HG03196 (cell line): Measurements from ENCODE around the gene LGALS3BP.
"Not testable (repeated sequence)": the region's sequence is repeated elsewhere in the genome, so short reads cannot be mapped to it uniquely, and the experiment has no call there.

Experiments
- ATAC-seq: cut with Tn5 transposase; IDR thresholded peaks from one replicate; pipeline ENCODE4 v1.9.1; 2021; ENCODE audit not compliant: unreplicated experiment

The LGALS3BP gene, protein sequence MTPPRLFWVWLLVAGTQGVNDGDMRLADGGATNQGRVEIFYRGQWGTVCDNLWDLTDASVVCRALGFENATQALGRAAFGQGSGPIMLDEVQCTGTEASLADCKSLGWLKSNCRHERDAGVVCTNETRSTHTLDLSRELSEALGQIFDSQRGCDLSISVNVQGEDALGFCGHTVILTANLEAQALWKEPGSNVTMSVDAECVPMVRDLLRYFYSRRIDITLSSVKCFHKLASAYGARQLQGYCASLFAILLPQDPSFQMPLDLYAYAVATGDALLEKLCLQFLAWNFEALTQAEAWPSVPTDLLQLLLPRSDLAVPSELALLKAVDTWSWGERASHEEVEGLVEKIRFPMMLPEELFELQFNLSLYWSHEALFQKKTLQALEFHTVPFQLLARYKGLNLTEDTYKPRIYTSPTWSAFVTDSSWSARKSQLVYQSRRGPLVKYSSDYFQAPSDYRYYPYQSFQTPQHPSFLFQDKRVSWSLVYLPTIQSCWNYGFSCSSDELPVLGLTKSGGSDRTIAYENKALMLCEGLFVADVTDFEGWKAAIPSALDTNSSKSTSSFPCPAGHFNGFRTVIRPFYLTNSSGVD

DNA sequence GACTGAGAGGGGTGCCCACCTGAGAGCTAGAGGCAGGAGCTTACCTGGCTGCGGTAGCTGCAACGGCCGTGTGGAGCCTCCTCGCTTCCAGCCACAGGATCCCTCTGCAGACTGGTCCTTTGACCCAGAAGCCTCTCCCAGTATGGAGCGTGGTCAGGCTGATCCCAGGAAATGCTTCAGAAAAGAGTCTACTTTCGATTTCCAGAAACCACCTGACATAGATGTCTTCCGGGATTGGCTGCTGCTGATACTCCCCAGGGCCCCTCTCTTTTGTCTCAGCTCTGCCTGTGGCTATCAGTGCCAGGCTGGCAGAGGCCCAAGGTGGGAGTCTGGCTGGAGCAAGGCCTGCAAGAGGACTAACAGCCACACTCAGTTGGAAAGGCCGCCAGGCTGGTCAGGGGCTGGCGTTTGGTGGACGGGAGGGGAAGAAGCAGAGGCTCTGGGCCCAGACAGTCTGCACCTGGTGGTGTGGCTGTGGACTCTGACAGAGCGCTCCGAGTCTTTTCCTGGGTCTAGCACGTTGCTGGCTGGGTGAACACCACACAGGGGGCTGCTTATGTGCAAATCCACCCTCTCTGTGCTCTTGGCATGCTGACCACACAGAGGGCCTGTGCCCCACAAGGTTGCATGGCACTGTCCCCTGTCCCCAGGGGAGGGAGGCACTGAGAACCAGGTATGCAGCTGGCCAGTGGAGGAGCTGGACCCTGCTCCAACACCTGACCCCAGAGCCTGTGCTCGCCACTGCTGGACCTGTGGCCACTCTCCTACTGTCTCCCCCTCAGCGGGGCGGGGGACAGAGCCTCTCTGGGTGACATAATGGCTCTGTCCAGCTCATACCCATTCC, at the start of gene LGALS3BP:
Gene LGALS3BP, minus strand, starts transcription at position 144 of the 844 bp plus-strand sequence. CDS start 2,732 bp downstream, outside the sequence.
- ATAC-seq = no peak

DNA sequence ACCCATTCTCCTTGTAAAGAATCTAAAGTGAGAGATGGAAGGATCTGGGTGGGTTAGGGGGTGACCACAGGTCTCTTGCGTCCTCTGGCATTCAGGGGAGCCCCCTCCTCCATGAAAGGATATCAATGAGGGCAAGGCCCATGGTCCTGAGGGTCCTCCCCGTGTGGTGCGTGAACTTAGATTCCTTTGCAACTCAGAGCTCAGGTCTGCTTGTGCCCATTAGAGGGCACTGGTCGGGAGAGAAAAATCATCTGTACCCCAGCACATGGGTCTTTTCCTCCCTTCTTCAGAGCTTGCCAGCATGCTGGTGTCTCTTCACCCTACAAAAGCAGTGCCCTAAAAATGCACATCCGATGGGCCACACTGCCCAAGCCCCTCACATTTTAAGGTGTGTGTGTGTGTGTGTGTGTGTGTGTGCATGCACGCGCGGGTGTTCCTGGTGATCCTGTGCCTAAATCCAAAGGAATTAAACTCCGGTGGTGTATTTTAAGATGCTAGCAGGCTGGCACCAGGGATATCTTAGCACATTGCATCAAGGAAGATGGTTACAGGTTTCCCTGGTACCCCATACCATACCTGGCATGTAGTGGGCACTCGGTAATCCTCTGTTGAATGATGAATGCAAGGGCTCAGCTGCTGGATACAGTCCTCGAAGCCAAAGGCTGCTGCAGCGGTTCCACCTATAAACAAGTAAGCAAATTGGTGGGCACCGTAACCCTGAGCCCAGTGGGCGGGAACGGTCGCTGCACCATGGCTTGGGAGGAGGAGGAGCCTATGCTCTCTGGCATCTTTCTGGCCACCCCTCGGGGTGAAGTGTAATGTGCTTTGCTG, 49.0 kb upstream of the LGALS3BP start:
- no peak for ATAC-seq

DNA sequence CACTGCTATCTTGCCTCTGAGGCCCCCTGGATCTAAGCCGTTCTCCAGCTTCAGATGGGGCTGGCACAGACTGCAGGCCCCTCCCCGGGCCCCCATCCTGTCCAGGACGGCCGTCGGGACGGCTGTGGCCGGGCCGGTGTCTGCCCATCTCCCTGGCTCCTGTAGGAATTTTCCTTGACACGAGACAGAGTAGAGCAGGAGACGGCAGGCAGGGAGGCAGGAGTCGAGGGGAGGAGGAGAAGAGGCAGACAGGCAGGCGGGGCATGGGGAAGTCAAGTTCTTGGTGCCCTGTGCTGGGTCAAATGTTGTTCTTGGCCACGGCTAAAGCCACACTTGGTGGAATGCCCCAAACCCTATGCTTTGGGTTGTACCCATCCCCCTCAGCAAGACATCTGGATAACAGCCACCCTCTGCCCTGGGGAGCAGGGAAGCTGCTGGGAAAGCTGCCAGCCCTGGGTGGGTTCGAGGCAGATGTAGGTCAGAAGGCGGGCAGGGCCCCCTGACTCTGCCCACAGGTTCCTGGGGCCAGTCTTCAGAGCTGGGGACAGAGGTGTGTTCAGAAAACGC, 48.3 kb upstream of the LGALS3BP start:
- ATAC-seq = no peak

DNA sequence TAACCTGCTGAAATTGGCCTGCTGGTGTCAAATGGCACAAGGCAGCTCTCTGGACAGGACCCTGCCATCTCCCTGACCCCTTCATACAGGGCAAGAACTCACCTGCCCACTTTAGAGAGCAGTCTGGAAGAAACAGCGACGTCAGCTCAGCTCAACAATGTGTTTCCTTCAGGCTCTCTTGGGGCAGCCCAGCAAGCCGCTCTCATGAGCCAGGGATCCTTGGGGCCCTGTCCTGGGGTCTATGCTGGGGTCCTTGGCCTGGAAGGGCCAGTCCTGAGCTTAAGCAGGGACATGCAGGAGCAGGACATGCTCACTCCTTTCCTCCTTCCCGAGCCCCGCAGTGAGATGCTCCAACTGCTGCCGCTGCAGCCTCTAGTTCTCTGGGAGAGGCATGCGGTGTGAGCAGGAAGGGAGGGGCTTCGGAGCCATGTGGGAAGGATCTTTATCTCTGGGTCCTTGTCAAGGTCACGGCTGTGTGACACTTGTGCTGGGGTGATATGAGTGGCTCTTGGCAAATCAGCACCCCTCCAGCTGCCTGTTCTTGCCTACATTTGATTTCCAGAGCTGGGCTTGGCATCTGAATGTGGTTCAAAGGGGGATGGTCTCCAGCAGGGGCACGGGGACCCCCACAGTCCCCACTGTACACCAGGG, 47.7 kb upstream of the LGALS3BP start:
- ATAC-seq = no peak

DNA sequence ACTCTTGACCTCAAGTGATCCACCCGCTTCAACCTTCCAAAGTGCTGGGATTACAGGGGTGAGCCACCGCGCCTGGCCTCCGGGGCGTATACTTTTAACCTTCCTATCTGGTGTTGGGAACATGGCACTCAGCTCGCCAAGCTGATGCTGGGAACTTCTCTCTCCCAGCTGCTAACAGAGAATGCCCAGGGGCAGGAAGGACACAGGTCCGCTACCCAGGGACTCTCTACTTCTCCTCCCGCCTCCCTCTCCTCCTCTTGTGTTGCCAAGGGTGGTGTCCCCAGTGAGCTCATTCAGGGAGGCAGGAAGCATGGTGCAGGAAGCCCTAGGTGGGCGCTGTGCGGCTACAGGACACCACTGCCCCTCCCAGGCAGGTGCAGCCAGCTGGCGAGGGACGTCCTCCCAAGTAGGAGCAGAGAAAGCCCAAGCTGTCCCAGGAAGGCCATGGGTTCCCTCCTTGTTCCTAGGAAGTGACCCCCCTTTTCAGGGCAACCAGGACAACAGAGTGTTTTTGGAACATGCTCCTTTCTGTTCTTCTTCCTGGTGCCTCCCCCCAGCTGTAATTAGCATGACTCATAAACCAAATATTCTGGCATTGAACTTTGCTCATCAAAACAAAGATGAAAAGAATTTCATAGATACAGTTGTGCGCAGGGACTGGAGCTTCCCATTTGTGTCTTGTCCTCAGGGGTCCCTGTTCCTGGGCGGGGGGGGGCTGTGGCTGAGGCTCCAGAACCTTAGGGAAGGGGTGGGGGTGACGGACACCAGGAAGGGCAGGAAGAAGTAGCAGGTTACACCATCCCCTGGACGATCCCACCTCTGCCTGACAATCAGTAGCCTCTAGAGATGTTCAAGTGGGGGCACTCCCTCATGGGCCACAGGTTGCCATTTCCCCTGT, 46.9 kb upstream of the LGALS3BP start:
- no peak for ATAC-seq

DNA sequence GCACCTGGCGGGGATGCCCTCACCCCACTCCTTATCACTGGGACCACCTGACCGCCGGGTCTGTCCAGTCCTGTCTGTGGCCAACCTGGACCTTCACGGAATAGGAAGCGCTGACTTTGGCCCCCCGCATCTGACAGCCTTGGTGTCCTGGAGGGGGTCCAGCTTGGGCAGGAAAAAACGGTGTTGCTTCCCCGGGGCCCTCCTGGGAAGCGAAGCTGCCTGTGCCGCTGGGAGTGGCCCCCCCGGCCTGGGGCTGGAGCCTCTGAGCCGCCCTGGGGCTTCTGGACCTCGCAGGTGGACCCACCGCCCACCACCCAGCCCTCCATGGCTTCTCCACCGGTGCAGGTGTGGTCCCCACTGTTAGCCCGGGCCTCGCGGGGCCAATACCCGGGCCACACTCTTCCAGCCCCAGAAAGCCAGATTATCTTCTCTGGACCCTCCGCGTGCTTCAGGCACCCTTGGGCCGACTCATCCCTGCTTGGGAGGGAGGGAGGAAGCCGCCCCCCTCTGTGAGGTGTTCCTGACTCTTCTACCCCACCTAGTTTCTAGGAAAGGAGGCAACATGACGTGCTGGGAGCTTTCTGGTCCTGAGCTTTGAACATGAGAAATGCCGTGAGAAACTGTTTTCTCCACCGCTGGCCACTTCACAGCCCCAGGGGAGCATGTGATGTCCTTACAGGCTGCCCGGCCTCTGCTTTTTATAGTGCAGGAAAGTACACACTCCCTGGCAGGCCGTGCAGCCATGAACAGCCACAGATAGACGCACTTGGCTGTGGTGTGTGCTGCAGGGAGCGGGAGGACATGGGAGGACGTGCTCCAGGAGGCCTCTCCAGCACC, 45.4 kb upstream of the LGALS3BP start:
- ATAC-seq = no peak

DNA sequence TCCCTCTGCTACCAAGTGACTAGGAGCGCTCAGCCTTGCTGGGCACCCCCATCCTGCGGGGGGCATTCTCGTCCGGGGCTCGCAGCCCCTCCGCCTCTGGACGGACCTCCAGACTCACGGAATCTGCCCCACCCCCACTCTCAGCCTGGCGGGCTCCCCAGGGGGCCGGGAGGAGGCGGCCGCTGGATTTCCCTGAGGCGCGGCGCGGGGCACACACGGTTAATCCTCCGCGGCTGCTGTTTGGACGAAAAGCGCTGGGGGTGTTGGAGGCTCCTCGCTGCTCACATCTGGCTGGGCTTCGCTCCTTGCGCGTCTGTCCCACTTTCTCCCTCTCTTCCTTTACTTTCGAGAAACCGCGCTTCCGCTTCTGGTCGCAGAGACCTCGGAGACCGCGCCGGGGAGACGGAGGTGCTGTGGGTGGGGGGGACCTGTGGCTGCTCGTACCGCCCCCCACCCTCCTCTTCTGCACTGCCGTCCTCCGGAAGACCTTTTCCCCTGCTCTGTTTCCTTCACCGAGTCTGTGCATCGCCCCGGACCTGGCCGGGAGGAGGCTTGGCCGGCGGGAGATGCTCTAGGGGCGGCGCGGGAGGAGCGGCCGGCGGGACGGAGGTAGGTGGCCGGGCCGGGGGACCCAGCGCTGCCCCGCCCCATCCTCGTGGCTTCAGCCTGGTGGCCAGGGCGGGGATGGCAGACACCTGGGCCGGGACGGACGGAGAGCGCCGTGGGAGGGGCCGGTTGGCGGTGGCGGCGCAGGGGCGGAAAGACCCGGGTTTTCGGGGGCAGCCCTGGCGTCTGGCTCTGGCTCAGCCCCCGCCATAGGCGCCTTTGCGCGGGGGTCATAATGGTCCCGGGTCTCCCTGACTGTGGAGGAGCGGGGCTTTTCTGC, 44.4 kb upstream of the LGALS3BP start, which contains the start of gene C1QTNF1:
Gene C1QTNF1, plus strand, starts transcription at position 284 of the 886 bp plus-strand sequence. CDS start 19,800 bp downstream, outside the sequence.
- ATAC-seq = no peak

DNA sequence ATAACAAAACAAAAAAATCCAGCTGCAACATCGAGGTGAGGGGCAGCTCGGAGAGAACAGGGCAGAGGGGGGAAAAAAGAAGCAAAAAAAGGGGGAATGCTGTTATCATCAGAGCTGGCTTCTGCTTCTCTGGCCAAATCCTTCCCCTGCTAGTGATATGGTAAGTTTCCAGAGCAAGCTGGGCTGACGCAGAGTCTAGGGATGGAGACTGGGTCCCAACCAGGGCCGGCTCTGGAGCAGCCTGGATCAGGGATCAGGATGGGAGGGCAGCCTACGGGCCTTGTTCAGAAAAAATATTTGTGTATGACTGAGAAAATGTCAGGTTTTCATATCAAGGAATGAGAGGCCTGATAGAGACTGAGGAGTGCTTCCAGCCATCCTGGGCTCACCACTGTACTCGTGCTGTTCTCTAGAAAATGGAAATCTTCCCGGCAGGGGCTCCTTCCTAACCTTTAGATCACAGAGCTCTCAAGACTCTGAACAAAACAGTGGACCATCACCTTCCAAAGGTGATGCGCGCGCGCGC, 43.5 kb upstream of the LGALS3BP start:
- no peak for ATAC-seq

DNA sequence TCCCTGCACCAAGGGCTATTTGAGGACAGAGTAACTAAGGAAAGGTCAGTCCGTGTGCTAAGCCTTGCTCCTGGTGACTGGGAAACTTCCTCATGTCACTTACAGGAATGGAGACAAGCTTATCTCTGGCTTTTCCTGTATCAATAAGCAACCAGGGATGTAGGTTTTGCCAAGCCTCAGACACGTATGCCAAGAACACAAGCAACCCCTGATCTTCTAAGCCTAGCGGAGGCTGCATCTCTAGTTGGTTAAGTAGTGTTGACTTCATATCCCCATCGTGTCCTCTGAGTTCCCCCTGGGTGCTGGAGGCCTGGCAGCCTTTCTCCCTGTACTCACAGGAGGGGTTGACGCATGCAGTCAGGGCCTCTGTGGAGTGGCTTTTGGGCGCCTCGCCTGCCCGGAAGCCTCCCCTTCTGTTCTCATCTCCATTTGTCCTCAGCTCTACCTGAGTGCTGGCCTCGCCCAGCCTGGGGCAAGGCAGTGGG, 42.8 kb upstream of the LGALS3BP start:
- no peak for ATAC-seq

DNA sequence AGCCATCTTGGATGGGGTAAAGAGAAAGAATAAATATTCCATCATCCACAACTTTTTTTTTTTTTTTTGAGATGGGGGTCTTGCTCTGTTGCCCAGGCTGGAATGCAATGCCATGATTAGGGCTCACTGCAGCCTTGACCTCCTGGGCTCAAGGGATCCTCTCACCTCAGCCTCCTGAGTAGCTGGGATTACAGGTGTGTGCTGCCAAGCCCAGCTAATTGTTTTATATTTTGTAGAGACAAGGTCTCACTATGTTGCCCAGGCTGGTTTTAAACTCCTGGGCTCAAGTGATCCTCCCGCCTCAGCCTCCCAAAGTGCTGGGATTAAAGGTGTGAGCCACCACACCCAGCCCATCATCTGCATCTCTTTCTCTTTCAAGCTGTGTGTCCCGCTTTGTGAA, 42.2 kb upstream of the LGALS3BP start:
- not testable (repeated sequence) for ATAC-seq

DNA sequence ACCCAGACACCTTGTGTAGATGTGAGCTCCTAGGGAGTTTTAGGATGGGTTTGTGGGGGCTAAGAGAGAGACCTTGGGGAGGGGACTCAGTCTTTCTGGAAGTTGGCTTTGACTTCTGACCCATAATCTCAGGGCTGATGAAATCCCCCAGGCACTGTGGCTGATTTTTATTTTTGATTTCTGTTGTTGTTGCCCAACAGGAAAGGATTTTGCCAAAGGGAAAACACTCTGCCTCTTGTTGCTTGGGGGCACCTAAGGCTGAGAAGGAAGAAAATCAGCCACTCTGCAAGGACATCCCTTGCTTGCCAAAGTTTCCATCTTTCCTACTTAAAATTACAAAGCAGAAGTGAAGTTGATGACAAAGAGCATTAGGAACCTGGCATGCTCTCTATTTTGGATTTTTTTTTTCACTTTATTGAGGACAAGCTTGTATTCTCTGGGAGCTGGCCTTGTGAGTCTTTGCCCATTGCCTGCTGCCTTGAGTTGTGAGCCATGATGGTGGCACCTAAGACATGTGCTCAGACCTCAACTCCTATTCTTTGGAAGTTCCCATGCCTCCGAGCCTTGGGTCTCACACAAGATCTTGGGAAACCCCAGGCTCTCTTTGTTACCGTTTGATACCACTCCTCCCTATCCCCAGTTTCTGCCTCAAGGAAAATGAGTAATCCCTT, 41.0 kb upstream of the LGALS3BP start:
- ATAC-seq = no peak

DNA sequence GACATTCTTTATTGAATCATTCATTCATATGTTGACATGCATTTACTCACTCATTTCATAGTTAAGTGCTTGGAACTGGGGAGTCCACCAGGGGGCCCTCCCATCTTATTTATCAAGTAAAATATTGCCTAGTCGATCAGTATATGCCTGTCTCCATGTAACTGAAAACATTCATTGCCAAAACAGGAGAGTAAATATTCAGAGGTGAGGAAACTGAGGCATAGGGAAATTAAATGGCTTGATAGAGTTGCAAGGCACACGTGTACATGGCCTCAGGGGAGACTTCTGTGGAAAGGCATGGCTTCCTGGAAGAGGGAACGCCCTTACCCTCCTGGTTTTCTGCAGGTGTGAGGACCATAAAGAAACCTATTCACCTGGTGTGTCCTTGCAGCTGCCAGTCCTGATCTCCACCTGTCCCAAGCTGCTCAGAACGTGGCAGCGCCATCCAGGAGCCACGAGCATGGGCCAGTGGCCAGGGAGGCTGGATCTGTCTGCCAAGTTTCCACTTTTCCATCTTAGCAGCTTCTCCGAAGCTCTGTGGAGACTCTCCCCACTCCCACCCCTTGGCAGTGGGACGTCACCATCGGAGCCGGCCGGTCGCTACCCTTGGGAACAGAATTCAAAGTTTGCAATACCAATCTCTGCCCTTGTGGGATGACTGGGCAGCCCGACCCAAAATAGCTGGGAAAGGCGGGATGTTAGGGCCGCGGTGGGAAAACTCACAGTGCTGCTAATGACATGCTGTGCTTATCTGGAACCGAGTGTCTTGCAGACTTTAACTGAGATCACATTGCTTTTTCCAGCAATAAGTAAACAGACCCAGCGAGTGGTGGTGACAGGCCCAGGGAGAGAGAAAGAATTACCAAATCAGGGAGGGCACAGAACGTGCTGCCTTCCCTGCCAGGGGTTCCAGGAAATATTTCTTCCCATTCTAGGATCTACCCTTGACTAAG, 40.2 kb upstream of the LGALS3BP start:
- ATAC-seq = no peak

DNA sequence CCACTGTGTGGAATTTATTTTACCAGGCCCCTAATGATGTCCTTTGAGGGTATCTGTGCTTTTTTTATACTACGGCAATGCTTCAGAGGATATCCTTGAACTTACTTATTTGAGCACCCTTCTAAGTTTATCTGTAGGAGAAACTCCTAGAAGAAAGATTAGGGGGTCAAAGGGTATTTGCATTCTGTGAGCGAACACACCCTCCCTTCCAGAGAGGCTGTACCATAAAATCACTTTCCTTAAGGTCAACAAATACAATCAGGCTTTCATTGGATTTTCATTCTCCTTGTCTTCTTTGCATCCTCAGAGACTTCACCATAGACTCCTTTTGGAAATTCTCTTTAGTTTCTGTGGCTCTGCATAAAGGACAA, 39.5 kb upstream of the LGALS3BP start:
- ATAC-seq = no peak

DNA sequence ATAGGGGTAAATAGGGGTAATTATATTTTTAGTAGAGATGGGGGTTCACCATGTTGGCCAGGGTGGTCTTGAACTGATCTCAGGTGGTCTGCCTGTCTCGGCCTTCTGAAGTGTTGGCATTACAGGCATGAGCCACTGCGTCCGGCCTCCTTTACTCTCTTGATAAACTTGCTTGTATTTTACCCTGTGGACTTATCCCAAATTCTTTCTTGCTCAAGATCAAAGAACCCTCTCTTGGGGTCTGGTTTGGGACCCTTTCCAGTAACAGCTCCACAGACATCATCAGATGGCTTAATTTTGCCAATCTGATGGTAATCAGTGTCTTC, 38.6 kb upstream of the LGALS3BP start:
- ATAC-seq = no peak
